GM19467 (cell line): ENCODE data around the gene ZNF511.

Experiments used
- ATAC-seq: cut with Tn5 transposase; IDR thresholded peaks from one replicate; pipeline ENCODE4 v1.9.1; 2021; ENCODE audit warnings: mild to moderate bottlenecking, moderate library complexity; ENCODE audit not compliant: unreplicated experiment

Gene ZNF511

DNA sequence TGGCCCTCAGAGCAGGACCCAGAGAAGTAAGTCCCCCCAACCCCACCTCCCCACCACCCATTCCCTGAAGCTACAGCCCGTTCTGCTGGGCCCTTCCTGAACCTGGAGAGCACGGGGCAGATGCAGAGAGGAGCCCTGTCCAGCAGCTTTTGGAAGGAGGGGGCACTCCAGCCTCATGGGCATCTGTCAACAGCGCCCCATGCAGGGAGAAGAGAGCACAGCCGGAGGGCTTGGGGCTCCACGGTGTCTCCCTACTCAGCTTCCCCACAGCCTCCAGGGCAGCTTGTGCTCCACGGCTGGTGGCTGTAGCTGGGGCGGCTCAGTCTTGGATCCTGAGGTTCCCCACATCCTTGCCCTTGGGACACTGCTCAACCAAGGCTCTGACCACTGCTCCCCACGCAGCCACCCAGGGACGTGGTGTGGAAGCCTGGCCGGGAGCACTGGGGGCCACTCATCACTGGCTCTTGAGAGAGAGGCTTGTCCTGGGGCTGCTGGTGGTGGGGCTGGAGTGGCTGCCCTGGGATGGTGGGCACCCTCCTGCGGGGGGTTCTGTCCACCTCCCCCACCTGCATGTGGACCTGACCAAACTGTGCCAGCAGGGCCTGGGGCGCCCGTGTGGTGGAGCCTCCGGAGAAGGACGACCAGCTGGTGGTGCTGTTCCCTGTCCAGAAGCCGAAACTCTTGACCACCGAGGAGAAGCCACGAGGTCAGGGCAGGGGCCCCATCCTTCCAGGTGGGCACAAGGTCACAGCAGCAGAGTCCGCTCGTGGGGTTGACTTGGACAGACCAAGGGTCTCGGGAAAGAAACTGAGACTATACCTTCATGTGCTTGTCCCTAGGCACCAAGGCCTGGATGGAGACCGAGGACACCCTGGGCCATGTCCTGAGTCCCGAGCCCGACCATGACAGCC, 42.9 kb downstream of the ZNF511 start:
- no peak for ATAC-seq

DNA sequence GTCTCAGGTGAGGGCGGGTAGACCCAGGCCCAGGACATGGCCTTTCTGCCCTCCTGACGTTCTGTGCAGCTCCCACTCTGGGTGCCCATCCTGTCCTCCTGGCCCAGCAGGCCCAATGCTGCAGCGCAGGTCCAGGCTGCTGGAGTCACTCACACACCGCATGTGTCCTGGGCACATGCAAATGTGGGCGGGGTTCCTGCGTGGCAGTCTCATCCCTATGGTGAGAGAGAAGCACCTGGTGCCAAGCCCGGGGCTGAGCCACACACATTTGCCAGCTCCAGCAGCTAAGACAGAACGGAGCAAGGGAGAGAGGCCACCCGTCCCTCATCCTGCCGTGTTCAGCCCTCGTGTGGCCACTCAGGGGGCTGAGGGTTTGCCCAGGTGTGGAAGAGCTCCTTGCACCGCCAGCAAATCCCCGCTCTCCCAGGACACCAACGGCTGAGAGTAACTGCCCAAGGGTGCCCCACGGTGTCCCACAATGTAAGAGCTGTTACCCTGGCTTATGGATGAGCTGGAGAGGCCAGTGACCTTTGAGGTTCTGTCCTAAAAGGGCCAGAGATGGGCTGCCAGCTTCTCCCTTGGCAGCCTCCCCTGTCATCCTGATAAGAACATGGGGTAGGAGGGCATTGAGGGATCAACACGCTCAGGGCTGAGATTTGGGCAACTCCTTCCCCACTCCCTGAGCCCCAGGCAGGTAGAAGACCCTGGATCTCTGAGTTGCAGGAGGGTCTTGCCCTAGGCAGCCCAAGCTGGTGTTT, 44.7 kb downstream of the ZNF511 start:
- ATAC-seq: no peak

DNA sequence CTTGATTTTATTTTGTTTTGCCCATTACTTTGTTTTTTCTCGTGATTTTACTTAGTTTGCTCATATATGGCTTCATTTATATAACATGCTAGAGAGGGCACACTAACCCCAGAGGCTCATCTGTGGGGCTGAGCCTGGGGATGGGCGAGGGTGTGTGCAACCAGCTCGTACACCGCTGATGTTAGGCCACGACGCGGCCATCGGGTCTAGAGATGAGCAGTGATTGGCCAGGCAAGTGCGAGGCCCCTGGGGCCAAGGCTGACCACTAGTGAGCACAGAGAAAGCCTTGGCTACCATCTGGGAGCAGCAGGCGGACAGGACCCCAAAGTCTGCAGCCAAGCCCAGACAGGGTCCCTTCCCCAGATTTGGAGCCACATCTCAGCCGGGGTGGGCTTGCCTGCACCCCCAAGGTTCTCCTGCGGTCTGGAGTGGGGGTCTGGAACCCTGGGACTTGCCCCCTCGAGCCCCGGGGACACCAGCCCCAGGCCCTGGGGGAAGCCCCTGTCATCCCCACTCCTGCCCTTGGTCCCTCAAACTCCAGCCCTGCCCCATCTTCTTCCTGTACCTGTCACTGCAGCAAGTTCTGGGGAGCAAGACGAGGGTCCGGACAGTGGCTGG, 45.4 kb downstream of the ZNF511 start:
- ATAC-seq: no peak

DNA sequence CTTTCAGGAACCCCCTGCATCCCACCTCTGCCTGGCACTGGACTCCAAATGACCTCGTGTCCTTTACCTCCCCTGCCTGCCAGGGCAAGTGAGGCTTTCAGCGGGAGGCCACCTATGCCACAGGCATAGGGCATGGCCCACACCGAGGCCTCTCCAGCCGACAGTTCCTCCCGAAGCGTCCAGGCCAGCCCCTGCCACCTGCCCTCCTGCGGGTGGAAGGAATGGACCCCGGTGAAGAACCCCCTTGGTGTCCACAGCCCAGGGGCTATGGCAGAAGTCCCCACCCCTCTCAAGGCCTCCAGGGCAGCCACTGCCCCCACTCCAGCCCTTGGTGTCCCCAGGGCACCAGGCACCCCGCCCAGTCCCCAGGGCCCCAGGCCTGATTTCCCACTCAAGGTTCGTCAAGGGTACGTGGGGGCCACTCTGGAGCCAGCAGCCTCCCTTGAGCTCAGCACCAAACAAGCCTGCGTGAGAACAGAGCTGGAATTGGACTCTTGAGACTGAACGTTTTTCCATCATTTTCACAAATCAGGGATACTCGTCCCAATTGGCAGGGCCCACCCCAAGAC, 46.0 kb downstream of the ZNF511 start:
- no peak for ATAC-seq

DNA sequence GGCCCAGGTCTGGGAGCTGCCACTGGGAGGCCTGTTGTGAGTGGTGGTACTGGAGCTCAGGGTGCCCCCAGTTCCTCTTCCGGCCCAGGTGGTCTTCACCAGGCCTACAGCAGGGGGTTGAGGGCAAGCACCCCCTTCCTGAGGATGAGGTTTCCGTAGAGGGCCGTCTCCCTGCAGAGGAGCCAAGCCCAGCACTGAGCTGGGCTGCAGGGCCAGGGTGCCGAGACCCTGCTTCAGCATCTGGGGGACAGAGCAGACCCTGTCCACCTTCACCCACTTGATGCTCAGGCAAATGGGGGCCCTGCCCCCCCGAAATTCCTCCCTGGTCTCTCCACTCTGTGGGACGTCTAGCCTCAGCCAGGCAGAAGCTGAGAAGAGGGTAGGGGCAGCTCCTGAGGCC, 46.6 kb downstream of the ZNF511 start:
- no peak for ATAC-seq

DNA sequence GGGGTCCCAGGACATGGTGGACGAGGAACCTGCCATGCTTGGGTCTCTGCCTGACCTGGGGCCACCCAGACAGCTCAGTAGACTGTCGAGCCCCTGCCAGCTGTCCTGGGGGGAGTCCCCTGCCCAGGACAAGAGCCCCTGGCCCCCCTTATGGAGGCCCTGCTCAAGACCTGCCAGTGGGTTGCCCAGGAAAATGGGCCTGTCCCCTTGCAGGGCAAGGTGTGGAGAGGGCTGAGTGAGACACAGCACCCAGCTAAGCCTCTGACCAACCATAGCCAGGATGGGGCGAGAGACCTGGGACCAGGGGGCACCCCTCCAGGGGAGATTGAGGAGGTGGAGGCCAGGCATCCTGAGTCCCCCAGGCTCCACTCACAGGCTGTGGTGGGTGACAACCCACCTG, 47.3 kb downstream of the ZNF511 start:
- no peak for ATAC-seq

DNA sequence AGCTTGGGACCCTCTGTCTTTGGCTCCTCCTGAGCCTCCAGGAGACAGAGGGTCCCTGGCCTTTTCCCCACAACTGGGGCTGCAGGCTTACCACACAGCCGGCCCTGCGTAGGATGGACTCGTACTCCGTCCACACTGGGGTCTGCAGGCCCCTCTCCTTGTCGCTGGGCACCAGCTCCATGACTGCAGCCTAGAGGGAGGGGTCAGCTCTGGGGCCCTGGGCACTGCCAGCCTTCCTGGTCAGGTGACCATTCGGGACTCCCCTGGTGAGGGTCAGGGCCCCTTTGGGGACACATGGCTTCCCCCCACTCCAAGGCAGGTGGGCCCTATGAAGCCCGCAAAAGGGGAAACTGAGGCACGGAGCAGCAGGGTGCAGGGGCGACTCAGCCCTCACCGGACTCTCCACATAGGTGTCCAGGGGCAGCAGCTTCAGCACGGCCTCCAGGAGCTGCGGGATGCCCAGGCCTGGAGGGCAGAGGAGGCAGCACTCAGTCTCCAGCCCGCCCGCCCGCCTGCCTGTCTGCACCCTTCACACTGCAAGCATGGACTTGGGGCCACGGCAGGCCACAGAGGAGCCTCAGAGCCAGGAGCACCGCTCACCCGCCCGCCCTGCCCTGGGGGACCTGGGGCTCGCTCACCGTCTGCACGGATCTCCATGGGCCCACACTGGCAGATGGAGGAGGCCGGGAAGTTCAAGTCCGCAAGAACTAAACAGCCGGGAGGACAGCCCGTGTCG, 48.0 kb downstream of the ZNF511 start:
- no peak for ATAC-seq

DNA sequence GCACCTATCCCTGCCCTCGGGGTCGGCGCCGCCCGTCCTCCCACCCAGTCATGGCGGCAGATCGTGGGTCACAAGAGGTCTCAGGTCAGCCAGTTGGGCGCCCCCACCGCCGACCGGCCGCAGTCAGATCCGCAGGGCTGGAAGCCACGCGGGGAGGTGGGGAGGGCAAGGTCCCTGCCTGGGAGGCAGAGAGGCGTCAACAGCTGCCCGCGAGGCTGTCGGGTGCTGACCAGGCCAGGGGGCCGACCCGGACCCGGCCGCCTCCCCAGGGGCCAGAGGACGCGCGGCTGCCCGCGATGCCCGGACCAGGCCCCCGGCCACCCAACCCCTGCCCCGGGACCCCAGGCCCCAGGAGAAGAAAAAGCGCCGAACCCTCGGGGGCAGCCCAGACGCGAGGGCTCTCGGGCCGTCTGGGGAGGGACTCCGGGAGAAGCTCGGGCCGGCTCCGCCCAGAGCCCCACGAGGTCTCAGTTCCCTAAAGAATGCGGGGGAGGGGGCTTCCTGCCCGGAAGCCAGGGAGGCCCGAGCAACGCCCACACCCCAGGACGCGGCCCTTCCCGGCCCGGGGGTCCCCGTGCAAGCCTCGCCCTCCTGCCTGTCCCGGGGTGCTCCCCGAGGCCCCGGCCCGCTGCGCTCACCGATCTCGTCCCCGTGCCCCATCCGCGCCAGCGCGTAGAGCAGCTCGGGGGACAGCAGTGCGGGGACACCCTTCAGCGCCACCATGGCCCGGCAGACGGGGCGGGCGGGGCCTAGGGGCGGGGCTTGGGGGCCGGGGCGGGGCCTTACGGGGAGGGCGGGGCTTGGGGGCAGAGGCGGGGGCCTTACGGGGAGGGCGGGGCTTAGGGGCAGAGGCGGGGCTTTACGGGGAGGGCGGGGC, 48.8 kb downstream of the ZNF511 start, which contains the start of gene FUOM:
FUOM (minus strand) TSS at position 735 of the 877 bp plus-strand sequence; CDS start at position 723, 12 bp downstream.
- peak; percentile 59 for ATAC-seq

DNA sequence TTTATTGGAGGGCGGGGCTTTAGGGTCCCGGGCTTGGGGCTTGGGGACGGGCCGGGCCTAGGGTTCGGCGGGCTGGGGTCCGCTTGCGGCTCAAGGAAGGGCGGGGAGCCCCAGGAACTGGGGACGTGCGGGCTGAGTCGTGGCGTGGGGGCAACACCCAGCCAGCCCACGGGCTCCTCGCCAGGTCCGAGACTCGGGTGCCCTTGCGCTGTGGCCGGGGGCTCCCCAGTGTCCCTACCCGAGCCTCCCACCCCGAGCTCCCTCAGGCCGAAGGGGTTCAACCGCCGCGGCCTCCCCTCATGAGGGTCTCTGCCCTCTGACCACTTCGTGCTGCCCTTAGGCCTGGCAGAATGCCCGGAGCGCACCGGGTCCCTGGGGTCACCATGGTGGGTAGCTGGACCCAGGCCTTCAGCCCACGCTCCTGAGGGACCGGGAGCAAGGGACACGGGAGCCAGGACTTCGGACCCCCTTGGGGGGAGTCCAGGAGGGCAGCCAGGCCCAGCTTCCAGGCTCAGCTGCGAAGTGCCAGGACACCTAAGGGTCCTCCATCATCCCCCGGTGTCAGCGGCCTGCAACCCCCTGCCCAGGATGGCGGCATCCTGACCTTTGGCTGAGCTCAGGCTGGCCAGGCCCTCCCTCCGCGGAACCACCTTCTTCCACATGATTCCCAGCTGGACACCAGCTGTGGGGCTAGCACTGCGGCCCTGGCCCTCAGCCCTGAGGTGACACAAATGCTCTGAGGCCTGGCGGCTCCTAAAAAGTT, 49.6 kb downstream of the ZNF511 start:
- ATAC-seq: no peak

DNA sequence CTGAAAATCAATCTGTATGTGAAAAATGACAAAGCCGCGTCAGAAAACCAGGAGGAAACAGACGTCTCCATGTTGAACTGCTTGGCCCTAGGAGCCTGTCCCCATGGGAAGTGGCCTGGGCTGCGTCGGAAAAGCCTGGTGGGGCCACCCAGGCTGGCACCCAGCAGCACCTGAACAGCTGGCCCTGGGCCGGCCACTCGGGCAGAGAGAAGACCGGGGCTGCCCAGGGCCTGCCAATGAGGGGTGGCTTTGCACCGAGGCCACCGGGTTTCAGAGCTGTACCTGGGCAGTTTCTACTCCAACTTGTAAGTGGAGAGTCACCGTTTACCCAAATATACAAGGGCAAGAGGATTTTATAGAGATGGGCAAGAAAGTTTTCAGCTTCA, 50.2 kb downstream of the ZNF511 start:
- ATAC-seq: no peak

DNA sequence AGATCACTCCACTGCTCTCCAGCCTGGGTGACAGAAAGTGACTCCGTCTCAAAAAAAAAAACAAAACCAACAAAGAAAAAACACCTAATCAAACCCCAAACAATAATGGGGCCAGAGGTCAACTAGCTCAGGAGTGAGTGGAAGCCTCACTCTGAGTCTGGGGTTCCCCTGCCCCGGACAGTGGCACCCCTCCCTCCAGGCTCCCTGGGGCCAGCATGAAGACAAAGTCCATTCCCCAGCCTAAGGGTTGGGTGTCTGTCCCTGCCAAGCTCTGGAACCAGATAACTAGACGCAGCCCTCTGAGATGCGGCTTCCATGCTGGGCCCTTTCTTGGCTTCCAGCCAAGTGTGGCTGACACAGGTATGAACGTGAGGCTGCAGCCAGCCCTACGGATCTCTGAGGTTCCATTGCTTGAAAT, 50.8 kb downstream of the ZNF511 start:
- ATAC-seq: no peak

DNA sequence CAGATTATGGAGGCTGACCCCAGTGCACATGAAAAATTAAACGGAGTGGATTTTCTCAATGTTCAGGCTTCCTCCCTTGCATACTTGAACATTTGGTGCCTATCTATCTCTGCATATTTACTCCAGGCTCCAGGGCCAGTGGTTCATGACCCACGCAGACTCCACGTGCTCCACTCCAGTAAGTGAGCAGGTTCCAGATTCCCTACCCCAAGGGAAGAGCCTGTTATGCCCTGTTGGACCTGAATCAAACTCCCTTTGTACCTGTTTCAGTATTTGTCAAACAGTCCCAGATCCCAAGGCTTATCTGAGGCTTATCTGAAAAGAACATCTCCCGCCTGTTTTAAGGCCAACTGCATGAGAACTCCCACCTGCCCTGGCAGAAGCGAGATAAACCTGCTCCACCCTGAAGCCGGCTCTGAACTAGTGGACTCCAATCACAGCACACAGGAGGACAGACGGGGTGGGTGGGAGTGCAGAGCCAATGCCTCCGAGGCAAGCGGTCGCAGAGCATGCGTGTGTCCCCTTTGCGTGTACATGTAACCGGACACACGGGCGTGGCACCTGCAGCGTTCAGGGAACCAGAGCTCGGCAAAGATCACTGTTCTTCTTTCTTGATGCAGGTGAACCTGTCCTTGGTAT, 51.4 kb downstream of the ZNF511 start:
- ATAC-seq: no peak

DNA sequence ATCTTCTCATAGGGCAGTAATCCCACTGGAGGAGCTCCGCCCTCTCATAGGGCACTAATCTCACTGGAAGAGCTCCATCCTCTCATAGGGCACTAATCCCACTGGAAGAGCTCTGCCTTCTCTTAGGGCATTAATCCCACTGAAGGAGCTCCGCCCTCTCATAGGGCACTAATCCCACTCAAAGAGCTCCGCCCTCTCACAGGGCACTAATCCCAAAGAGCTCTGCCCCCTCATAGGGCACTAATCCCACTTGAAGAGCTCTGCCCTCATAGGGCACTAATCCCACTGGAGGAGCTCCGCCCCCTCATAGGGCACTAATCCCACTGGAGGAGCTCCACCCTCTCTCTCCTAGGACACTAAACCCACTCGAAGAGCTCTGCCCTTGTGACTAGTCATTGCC, 52.5 kb downstream of the ZNF511 start:
- ATAC-seq: no peak

DNA sequence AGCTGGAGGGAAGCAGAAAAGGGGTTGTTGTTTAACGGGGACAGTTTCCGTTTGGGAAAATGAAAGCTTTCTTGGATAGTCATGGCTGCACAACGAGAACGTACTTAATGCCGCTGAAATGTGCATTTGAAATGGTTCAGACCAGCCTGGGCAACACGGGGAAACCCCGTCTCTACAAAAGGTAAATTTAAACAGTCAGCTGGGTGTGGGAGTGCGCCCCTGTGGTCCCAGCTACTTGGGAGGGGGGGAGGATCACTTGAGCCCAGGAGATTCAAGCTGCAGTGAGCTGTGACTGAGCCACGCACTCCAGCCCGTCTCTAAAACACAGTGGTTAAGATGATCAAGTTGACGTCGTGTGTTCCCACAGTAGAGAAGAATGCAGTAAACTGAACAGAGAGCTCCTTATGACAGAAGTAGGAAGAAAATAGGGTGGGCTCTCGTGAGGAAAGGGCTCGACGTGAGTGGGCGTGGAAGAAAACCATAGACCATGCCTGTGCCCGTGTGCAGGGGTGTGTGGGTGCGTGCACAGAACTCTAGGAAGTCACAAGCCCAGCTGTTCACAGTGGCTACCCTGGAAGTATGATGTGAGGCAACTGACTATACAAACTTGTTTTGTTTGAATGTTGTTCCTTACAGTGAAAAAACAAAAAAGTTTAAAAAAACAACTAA, 53.2 kb downstream of the ZNF511 start:
- ATAC-seq: no peak
